ENCODE results near the gene NOP53. TPM values are rescaled to one million over a fixed set of nuclear protein-coding genes. Genes with fewer than 3 reads are reported as not detected.
A peak's percentile ranks its signal among the peaks of the same experiment; 100 is the strongest.
"Not testable (repeated sequence)": the region's sequence is repeated elsewhere in the genome, so short reads cannot be mapped to it uniquely, and the experiment has no call there.

NOP53 gene
- total RNA-seq, 1 experiment from 2014 or later = 86.8 TPM

- not testable (repeated sequence) for DNase-seq (ENCODE audit: low read depth)
Observed at GRCh38 chr19:47718415-47719046, 26.8 kb upstream of the NOP53 start.

GRCh38 chr19:47719047-47719859 lies 26.1 kb upstream of the NOP53 start:
- peak; percentile 99 for DNase-seq (ENCODE audit: low read depth)

- no peak for DNase-seq (ENCODE audit: low read depth)
Observed at GRCh38 chr19:47720669-47721422, 24.5 kb upstream of the NOP53 start.

GRCh38 chr19:47723581-47723940 lies 21.8 kb upstream of the NOP53 start:
- peak; percentile 90 for DNase-seq (ENCODE audit: low read depth)

- DNase-seq (ENCODE audit: low read depth) = no peak
Observed at GRCh38 chr19:47725759-47726401, 19.5 kb upstream of the NOP53 start.

- DNase-seq (ENCODE audit: low read depth) = peak; percentile 61
Observed at GRCh38 chr19:47726467-47726866, 18.9 kb upstream of the NOP53 start.

GRCh38 chr19:47728295-47728694 lies 17.1 kb upstream of the NOP53 start:
- DNase-seq (ENCODE audit: low read depth) = not testable (repeated sequence)

- DNase-seq (ENCODE audit: low read depth) = peak; percentile 65
Observed at GRCh38 chr19:47729468-47729798, 15.9 kb upstream of the NOP53 start.

- DNase-seq (ENCODE audit: low read depth) = no peak
Observed at GRCh38 chr19:47729799-47730520, 15.4 kb upstream of the NOP53 start.

GRCh38 chr19:47730521-47730889 lies 14.8 kb upstream of the NOP53 start:
- no peak for DNase-seq (ENCODE audit: low read depth)

- DNase-seq (ENCODE audit: low read depth) = no peak
Observed at GRCh38 chr19:47730910-47731309, 14.4 kb upstream of the NOP53 start.

- DNase-seq (ENCODE audit: low read depth) = no peak
Observed at GRCh38 chr19:47735131-47735530, 10.2 kb upstream of the NOP53 start.

- no peak for DNase-seq (ENCODE audit: low read depth)
Observed at GRCh38 chr19:47740866-47741519, 4.4 kb upstream of the NOP53 start.

GRCh38 chr19:47741544-47742140 lies 3.7 kb upstream of the NOP53 start:
- no peak for DNase-seq (ENCODE audit: low read depth)

GRCh38 chr19:47742634-47743033 lies 2.7 kb upstream of the NOP53 start:
- no peak for DNase-seq (ENCODE audit: low read depth)

GRCh38 chr19:47746129-47746528 lies 783 bp downstream of the NOP53 start:
- not testable (repeated sequence) for DNase-seq (ENCODE audit: low read depth)

GRCh38 chr19:47749326-47749725 lies 4.0 kb downstream of the NOP53 start:
- no peak for DNase-seq (ENCODE audit: low read depth)

GRCh38 chr19:47750752-47751151 lies 5.4 kb downstream of the NOP53 start:
- DNase-seq (ENCODE audit: low read depth) = no peak

GRCh38 chr19:47752440-47753211 lies 7.3 kb downstream of the NOP53 start:
- DNase-seq (ENCODE audit: low read depth) = no peak
